ENCODE results near the gene PGLYRP4.
"Not testable (repeated sequence)": the region's sequence is repeated elsewhere in the genome, so short reads cannot be mapped to it uniquely, and the experiment has no call there.

Gene PGLYRP4

DNA sequence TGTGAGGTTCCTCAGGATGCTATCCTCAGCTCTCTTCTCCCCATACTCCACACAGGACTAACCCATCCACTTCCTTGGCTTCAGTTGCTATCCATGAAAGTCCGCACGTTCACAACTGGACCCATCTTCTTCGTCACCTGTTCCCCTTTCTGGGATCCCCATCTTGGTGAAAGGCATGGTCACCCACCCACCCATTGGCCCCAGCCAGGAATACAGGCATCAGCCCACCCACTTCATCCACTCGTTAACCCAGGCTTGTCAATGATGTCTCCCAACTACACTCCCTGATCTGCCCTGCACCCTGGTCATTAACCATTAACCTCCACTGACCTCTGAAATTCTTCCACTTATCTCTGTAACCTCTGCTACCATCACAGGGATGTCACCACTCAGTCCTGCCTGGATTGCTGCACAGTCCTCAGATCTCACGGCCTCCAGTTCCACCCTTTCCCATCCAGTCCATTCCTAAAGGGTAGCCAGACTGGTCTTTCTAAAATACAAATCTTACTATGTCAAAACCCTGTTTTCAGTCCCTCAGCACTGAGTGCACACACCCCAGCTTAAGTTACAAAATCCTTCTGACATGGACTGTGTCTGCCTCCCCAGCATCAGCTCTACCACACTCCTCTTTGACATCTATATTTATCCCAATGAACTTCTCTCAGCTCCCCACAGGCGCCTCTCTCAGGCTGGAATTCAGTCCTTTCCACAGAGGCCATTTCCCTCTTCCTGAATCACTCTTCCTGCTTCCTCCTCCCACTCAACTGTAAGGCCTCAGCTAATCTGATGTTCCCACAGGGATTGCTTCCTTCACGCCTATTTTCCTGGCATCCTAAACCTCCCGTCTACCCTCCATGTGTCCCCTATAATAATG lies 10.4 kb downstream of the PGLYRP4 start:
- no peak for DNase-seq (ENCODE audit: low spot score)

GRCh38 chr1:153336650-153337049 lies 12.0 kb downstream of the PGLYRP4 start:
- no peak for DNase-seq (ENCODE audit: low spot score)

DNA sequence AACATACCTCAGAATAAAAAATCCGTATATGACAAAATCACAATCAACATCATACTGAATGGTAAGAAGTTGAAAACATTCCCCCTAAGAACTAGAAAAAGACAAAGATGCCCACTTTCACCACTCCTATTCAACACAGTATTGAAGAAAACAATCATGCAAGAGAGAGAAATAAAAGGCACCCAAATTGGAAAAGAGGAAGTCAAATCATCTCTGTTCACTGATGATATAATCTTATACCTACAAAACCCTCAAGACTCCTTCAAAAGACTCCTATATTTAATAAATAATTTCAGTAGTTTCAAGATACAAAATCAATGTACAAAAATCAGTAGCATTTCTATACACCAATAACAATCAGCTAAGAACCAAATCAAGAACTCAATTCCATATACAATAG lies 14.7 kb downstream of the PGLYRP4 start:
- no peak for DNase-seq (ENCODE audit: low spot score)

GRCh38 chr1:153324912-153325311 lies 23.7 kb downstream of the PGLYRP4 start:
- no peak for DNase-seq (ENCODE audit: low spot score)

DNA sequence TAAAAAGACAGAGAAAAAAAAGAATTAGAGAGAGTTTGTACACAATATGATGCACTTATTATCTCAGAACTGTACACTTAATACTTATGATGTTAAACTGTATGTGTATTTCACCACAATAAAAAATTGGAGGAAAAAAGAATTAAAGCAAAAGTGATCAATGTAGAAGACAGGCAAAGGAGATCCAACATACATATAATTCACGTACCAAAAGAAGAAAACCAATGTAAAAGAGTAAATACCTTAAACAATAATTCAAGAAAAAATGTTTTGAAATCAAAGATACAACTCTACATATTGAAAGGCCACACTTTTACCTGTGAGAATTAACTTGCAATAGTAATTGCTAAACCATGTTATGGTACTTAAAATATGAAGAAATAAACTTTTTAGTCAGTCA lies 26.1 kb downstream of the PGLYRP4 start:
- DNase-seq (ENCODE audit: low spot score) = no peak

GRCh38 chr1:153318145-153318544 lies 30.5 kb downstream of the PGLYRP4 start:
- DNase-seq (ENCODE audit: low spot score) = not testable (repeated sequence)

- DNase-seq (ENCODE audit: low spot score) = not testable (repeated sequence)
These were observed 32.6 kb downstream of the PGLYRP4 start for GRCh38 chr1:153316013-153316412.

DNA sequence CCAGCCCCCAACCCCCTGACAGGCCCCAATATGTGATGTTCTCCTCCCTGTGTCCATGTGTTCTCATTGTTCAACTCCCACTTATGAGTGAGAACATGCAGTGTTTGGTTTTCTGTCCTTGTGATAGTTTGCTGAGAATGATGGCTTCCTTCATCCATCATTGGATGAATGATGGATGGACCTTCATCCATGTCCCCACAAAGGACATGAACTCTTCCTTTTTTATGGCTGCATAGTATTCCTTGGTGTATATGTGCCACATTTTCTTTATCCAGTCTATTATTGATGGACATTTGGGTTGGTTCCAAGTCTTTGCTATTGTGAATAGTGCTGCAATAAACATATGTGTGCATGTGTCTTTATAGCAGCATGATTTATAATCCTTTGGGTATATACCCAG lies 34.3 kb downstream of the PGLYRP4 start:
- DNase-seq (ENCODE audit: low spot score) = not testable (repeated sequence)

- DNase-seq (ENCODE audit: low spot score) = no peak
These were observed 35.4 kb downstream of the PGLYRP4 start for GRCh38 chr1:153313288-153313687.

DNA sequence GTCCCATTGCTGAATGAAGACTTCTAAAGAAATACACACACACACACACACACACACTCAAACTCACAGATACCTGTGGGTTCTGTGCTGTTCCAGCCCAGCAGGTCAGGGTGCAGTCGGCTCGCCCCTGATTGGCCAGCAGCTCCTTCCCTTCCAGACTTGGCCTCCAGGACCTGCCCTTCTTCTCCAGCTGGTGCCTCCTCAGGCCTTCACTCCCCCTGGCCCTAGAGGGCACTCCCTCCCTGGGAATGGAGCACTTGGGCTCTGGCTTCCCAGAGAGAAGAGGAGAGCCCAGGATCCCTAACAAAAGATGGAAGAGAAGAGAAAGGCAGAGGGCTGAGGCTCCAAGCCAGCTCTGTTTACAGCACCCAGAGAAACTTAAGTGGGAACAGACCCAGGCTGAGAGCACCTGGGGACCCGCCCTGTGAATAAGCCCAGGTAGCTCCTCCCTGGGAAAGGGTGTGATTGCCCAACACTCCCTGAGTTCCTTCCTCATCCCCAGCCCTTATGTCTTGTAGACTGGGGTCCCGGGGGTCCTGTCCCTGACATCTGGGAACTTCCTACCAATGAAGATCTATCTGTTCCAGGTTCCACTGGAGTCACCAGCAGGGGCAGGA lies 36.0 kb downstream of the PGLYRP4 start, which contains the start of gene PGLYRP3:
Gene PGLYRP3 (minus strand): TSS at position 383 of the 617 bp plus-strand sequence. CDS start 2,287 bp downstream, outside the sequence.
- no peak for DNase-seq (ENCODE audit: low spot score)

DNA sequence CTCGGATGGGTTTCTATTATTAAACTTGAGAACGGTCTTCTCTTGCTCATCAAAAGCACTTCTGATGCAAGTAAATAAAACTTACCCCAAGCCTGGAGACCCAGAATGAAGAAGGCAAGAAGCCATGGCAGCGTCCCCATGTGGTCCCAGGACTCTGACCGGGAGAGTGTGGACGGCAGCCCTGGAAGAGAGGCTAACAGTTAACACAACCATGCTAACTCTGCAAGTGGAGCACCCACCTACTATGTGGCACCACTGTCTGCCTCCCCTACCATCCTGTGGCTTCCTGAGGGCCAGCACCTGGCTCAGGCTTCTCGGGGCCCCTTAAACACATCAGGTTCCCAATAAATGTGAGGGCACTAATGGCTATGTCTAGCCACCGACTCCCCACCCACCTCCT lies 38.1 kb downstream of the PGLYRP4 start:
- DNase-seq (ENCODE audit: low spot score) = no peak

GRCh38 chr1:153309441-153309840 lies 39.2 kb downstream of the PGLYRP4 start:
- no peak for DNase-seq (ENCODE audit: low spot score)

- DNase-seq (ENCODE audit: low spot score) = no peak
These were observed 40.1 kb downstream of the PGLYRP4 start for GRCh38 chr1:153308540-153308939.

GRCh38 chr1:153307221-153307600 lies 41.4 kb downstream of the PGLYRP4 start:
- DNase-seq (ENCODE audit: low spot score) = no peak

DNA sequence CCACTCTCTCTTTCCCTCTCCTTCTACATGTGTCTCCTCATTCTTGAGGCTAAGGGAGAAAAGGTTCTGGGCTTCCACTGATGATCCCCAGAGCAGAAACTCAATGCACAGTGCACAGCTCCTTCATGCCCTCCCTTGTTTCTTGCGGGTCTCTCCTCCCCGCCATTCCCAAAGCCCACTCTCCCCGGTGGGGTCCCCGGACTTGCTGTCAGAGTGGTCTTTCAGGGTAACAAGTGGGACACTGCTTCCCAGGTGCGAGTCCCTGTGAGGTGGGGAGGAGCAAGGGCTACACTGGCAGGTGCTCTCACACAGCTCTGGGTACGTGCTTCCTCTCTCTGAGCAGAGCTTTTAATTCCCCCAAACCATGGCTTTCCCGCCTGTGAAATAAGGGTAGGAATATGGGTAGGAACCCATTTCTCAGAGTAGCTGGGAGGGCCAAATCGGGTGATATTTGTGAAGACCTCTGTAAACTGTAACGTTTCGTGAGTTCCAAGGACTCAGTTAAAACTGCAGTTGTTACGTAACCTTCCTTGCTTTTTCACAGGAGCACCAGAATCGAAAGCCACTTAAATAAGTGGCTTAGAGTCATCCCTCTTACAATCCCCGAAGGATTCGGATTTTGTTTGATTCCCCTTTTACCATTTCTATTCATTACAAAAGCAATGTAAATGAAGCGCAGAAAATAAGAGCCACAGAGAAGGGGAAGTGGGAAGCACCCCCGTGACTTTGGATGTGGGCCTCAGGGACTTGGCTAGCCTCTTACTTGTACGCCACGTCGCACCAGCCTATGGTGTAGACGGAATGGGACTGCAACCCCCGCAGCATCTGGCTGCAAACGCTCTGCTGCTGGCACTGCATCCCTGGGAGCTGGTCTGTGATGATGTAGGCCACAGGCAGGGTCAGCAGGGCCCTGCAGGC lies 42.1 kb downstream of the PGLYRP4 start:
- no peak for DNase-seq (ENCODE audit: low spot score)

DNA sequence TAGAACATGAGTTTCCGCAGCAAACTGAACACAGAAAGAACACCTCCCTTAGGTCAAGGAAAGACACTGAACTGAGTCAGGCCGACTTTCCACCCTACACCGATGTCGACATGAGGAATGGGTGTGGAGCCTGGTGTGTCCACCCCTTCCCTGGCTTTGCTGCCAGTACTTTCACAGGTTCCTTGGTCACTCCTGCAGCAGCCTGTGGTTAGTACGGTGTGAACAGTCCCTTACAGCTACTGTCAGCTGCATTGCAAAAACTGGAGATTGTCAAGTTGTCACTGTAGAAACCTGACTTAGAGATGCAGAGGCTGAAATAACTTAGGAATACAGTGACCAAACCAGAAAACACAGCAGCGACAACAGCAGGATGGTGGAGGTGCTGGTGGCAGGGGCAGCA lies 43.0 kb downstream of the PGLYRP4 start:
- DNase-seq (ENCODE audit: low spot score) = no peak

- no peak for DNase-seq (ENCODE audit: low spot score)
These were observed 46.3 kb downstream of the PGLYRP4 start for GRCh38 chr1:153302308-153302707.

DNA sequence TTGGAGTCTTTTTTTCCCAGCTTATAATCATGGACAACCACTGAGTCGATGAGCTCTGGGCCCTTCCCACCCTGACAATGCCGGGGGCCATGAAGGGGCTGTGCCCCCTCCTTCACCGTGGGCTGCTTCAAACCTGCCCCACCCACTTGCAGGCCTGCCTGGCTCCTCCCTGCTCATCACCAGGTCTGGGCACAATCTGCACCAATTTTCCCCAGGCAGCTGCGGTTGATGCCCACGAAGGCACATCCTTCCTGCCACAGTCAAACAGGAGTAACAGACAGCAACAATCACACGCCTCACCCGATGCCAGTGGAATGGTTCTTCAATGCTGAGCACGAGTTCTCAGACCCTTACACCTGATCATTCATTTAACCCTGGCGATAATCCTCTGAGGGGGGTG lies 54.8 kb downstream of the PGLYRP4 start:
- no peak for DNase-seq (ENCODE audit: low spot score)

DNA sequence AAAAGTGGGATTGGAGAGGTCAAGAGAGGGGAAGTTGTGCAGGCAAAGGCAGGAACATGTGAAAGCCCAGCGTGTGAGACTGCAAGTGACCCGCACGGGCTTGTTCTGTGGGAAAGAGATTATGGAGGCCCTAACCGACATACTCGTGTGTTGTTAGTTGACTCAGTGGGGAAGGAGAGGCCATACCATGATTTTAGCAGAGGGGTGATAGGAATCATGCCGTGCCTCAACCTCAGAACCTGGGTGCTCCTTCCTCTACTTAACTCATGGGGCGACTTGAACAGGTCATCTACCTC lies 55.2 kb downstream of the PGLYRP4 start:
- no peak for DNase-seq (ENCODE audit: low spot score)

DNA sequence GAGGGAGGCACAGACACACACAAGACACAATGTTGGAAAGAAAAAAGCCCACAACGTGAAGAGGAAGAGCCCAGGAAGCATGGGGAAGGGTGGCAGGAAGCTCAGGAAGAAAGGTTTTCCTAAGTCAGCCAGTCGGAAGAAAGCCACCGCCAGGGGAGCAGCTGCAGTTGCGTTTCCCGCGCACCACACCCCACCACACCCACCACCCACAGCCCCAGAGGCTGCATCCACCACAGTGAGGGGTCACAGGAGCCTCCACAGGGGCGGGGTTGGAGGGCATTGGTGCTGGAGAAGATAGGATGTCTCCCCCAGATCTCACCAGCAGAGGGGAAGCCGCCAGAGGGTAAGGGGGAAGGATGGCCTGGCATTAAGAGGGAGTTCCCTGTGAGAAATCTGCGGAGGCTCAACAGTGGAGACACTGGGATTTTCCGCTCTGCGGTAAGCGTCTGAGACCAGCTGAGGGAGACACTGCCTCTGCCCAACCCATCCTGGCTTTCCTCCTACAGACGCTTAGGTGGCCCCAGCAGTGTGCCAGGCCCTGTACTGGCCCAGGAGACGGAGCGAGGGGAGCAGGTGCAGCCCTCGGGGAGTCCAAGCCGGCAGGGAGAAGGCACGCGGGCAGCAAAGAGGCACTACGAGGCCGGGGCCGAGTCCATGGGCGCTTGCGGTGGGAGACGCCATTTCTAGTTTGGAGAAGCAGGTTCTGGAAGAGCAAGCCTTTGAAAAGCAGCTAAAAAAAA lies 55.7 kb downstream of the PGLYRP4 start:
- DNase-seq (ENCODE audit: low spot score) = no peak

- no peak for DNase-seq (ENCODE audit: low spot score)
These were observed 56.5 kb downstream of the PGLYRP4 start for GRCh38 chr1:153292185-153292584.

GRCh38 chr1:153291514-153291913 lies 57.1 kb downstream of the PGLYRP4 start:
- DNase-seq (ENCODE audit: low spot score) = no peak

All from AG20443 (cell line).